ENCODE results near the gene ADAM12. TPM values are rescaled to one million over a fixed set of nuclear protein-coding genes. Genes with fewer than 3 reads are reported as not detected.

Gene ADAM12
- polyA plus RNA-seq, 1 of the 3 experiments (the other 2 are of a cell fraction): 25.0 TPM

GRCh38 chr10:126397640-126398382 is 9.5 kb upstream of the ADAM12 start:
- ChIA-PET POLR2A (no interaction called here), CTCF (interaction anchor here (1.5 to 1.6 kb wide), 2 partner anchors 100 to 106 kb away, joined by 4 to 5 read pairs; no protein-coding TSS in a partner anchor)
- H4K20me1 ChIP-seq (ENCODE audit: insufficient read depth): no peaks in the 10 kb centered on the region
- H3K4me1 ChIP-seq (ENCODE audit: control insufficient read depth in 1 of 2, insufficient read depth in 2 of 2, low read depth in 1 of 2, low read length in 1 of 2): peaks cover 16 to 30% of the 10 kb centered on the region in 2 experiments
- peak; percentile 48 for DNase-seq
- no peaks in the 10 kb centered on the region for H3K27me3 ChIP-seq (ENCODE audit: insufficient read depth)
- no peaks in the 10 kb centered on the region for H3K36me3 ChIP-seq (replicated peaks in 1 of 2; ENCODE audit: control insufficient read depth in 1 of 2, insufficient read depth in 2 of 2, low read length in 1 of 2)
- H3K9me2 ChIP-seq: no peaks in the 10 kb centered on the region
- peak overlapping the region in 1 of 2 experiments; percentile 51; a peak in 2 of 4 replicates for H3K4me3 ChIP-seq (ENCODE audit: low read depth in 2 of 2, low read length in 1 of 2)
- peak overlapping the region; percentile 77 for H3K4me2 ChIP-seq
- H3K9me3 ChIP-seq: no peaks in the 10 kb centered on the region
- peak overlapping the region; percentile 68 for H3K9ac ChIP-seq
- peaks cover 17% of the 10 kb centered on the region for H3F3A ChIP-seq (replicated peaks; ENCODE audit: insufficient read depth)
- no peaks in the 10 kb centered on the region for H3K79me2 ChIP-seq (ENCODE audit: insufficient read depth)
- WGBS (ENCODE audit: low lambda C conversion rate): 0% methylated on average over 3 of the region's 4 CpGs
- H3K27ac ChIP-seq (ENCODE audit: low read depth in 2 of 2, low read length in 1 of 2): peak overlapping the region; percentile 96 to 98
- no peak overlapping the region; the same call in 1 of the 2 replicates for H2AFZ ChIP-seq (ENCODE audit: low read depth)
- TF ChIP-seq EZH2phosphoT487 (IDR thresholded peaks at IDR 0.05; ENCODE audit: borderline replicate concordance, low read depth): no peak
- peak; percentile 71 for TF ChIP-seq POLR2AphosphoS5 (IDR thresholded peaks at IDR 0.05; ENCODE audit: low read depth, low read length)
- TF ChIP-seq ELF1 (IDR thresholded peaks at IDR 0.05): 0 out of 2 replicates have a peak, but pooled peaks have one; percentile 11
- no peak for TF ChIP-seq GATA2 (CRISPR knock-in tag; IDR thresholded peaks at IDR 0.05)
- TF ChIP-seq MXI1 (IDR thresholded peaks at IDR 0.05; ENCODE audit: low read depth, low read length): no peak
- no peak for TF ChIP-seq RFX5 (IDR thresholded peaks at IDR 0.05; ENCODE audit: low read length)
- TF ChIP-seq NRF1 (IDR thresholded peaks at IDR 0.05; ENCODE audit: low read depth, low read length): no peak
- 0 out of 2 replicates have a peak, but pooled peaks have one; percentile 18 for TF ChIP-seq USF1 (IDR thresholded peaks at IDR 0.05; ENCODE audit: borderline replicate concordance, low read depth)
- TF ChIP-seq USF2 (IDR thresholded peaks at IDR 0.05; ENCODE audit: borderline replicate concordance, low read depth, low read length): no peak
- 0 out of 2 replicates have a peak, but pooled peaks have one; percentile 5 for TF ChIP-seq RCOR1 (IDR thresholded peaks at IDR 0.05; ENCODE audit: low read length)
- 0 out of 2 replicates have a peak, but pooled peaks have one; percentile 3 for TF ChIP-seq MEF2A (IDR thresholded peaks at IDR 0.05; ENCODE audit: borderline replicate concordance, low read depth)
- TF ChIP-seq SMC3 (IDR thresholded peaks at IDR 0.05; ENCODE audit: low read depth, low read length): no peak
- TF ChIP-seq RAD21 (IDR thresholded peaks at IDR 0.05; ENCODE audit: low read length): no peak
- TF ChIP-seq TEAD4 (IDR thresholded peaks at IDR 0.05; ENCODE audit: borderline replicate concordance, insufficient read depth): peak; percentile 98
- TF ChIP-seq RXRA (IDR thresholded peaks at IDR 0.05; ENCODE audit: borderline replicate concordance, low read depth): peak; percentile 93
- TF ChIP-seq GABPA (IDR thresholded peaks at IDR 0.05; ENCODE audit: low read depth): no peak
- TF ChIP-seq CTCF (IDR thresholded peaks at IDR 0.05): no peak
- peak; percentile 79 for TF ChIP-seq MAX (IDR thresholded peaks at IDR 0.05; ENCODE audit: low read depth)
- no peak for TF ChIP-seq FOXJ3 (CRISPR knock-in tag; IDR thresholded peaks at IDR 0.05)
- peak; percentile 61 to 98; a peak in 3 of 4 replicates for TF ChIP-seq EP300 (IDR thresholded peaks at IDR 0.05; ENCODE audit: borderline replicate concordance in 1 of 2, low read depth in 1 of 2, low read length in 1 of 2)
- peak; percentile 91 for TF ChIP-seq FOXM1 (IDR thresholded peaks at IDR 0.05; ENCODE audit: low read depth)
- TF ChIP-seq ZBTB33 (IDR thresholded peaks at IDR 0.05; ENCODE audit: borderline replicate concordance, low read depth): peak; percentile 85; the same call in 1 of the 2 replicates
- TF ChIP-seq SIN3A (IDR thresholded peaks at IDR 0.05; ENCODE audit: borderline replicate concordance, low read depth, low read length): peak; percentile 43; the same call in 1 of the 2 replicates
- peak; percentile 96 for TF ChIP-seq NFIC (IDR thresholded peaks at IDR 0.05; ENCODE audit: borderline replicate concordance)
- no peak for TF ChIP-seq CHD2 (IDR thresholded peaks at IDR 0.05; ENCODE audit: low read length, partially characterized antibody)
- peak; percentile 80 for TF ChIP-seq PBX3 (IDR thresholded peaks at IDR 0.05)
- peak; percentile 92 for TF ChIP-seq TCF12 (IDR thresholded peaks at IDR 0.05)

All from SK-N-SH (cell line).